Gastroesophageal sphincter (tissue), 3 donors: ENCODE data around the gene ATP6V0A4.

ENCODE experiments used
- POLR2A ChIP-seq, 2 donors: fragments of 450-650 bp; IDR thresholded peaks; one replicate each; pipeline ENCODE4 v1.6.1; 2017; ENCODE audit warnings: antibody characterized with exemption in 2 of 2, mild to moderate bottlenecking in 2 of 2, moderate library complexity in 1 of 2
- TF ChIP-seq, protein P1 (sequence below), 4 experiments: fragments of 200-600 bp in 2 of 4; fragments of 450-650 bp in 2 of 4; sonication (generic) in 1 of 4; IDR thresholded peaks; one replicate each; pipeline ENCODE4 v1.5.1; 2017 to 2019; ENCODE audit warnings: antibody characterized with exemption in 4 of 4, mild to moderate bottlenecking in 2 of 4, moderate library complexity in 2 of 4

DNA sequence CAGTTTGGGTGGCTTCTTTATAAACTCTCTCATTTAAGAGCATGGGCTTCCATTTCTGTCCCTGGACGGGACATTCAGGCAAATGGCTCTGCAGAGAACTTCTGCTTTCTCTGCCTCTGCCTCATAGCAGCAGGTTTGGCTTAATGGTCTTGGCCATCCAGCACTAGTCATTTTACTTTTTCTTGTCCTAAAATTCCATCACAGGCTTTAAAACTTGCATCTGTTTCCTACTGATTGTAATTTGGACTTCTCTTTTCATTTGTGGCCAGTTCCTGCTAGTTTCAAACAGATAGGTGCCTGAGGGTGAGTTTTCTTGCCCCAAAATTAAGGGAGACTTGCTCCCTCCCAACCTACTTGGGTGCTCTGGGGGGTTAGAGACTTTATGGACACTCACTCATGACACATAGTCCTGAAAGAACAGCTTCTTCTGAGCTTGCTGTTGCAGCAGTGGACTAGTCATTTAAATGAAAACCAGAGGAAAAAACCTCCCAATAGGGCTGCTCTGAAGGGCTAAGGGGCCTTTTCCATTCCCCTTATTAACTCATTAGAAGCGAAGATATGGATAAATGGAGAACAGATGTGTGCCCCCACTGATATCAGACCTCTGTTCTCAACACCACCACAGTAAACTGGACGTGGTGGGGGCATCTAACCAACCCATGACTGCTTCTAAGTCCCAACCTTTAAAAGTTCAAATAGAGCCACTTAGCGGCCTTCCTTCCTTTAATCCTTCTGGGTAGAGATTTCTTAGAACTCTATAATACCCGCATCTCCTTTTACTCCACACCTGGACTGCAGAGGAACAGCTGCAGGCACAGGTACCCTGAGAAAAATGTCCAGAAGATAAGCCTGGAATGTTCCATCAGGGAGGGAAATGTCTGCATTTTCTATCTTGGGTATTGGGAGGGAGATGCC, 135.7 kb downstream of the ATP6V0A4 start:
- TF ChIP-seq, protein P1, sequence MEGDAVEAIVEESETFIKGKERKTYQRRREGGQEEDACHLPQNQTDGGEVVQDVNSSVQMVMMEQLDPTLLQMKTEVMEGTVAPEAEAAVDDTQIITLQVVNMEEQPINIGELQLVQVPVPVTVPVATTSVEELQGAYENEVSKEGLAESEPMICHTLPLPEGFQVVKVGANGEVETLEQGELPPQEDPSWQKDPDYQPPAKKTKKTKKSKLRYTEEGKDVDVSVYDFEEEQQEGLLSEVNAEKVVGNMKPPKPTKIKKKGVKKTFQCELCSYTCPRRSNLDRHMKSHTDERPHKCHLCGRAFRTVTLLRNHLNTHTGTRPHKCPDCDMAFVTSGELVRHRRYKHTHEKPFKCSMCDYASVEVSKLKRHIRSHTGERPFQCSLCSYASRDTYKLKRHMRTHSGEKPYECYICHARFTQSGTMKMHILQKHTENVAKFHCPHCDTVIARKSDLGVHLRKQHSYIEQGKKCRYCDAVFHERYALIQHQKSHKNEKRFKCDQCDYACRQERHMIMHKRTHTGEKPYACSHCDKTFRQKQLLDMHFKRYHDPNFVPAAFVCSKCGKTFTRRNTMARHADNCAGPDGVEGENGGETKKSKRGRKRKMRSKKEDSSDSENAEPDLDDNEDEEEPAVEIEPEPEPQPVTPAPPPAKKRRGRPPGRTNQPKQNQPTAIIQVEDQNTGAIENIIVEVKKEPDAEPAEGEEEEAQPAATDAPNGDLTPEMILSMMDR (IDR thresholded peaks at IDR 0.05): no peak
- TF ChIP-seq POLR2A (IDR thresholded peaks at IDR 0.05): no peak
